Stimulated activated CD4-positive, alpha-beta T cell treated with anti-CD3 and anti-CD28 coated beads, TNF-alpha, amount 100 ng/mL, for 48 hours (primary cell): Measurements from ENCODE around the gene PVALEF.
"Not testable (repeated sequence)": the region's sequence is repeated elsewhere in the genome, so short reads cannot be mapped to it uniquely, and the experiment has no call there.

Experiments used
- DNase-seq, 3 donors: peaks; one replicate each; pipeline ENCODE4 v3.0.0-alpha.2; 2020; ENCODE audit warnings: low read depth in 3 of 3

Gene PVALEF

DNA sequence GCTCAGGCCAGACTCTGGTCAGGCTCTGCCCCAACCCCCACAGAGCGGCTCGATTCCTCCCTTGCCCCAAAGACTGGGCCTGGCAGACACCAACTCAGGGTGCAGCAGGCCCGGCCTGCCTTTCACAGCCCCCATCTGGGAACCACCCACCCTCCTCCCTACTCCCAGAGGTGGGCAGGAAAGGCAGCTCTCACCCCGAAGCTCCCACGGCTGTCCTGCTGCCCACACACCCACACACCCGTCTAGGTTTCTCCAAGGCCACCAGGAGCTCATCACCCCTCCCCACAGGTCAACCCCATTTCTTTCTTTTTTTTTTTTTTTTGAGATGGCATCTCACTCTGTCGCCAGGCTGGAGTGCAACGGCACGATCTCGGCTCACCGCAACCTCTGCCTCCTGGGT lies 53.7 kb downstream of the PVALEF start:
- no peak for DNase-seq

DNA sequence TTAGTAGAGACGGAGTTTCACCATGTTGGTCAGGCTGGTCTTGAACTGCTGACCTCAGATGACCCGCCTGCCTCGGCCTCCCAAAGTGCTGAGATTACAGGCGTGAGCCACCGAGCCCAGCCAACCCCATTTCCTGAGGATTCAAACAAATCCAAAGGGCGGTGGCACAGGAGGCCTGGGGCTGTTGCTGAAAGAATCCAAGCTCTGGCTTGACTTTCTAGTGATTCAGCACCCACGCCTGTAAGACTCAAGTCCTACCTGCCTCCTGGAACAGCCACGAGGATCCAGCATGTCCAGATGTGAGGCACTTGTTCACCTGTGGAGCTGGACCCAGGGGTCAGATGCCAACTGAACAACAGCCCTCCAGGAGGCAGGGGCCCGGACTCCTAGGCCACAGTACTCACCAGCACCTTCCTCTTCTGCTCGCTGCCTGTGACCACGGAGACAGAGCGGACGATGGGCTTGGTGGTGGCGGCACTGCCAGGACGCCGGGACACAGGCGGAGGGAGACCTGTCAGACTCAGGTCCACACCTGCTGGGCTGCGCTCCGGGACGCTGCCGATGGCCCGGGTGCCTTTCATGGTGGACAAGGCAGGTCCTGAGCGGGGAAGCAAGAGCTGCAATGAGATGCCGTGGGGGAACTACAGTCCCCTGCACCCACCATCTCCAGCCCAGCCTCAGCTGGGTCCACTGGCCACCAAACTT lies 54.3 kb downstream of the PVALEF start:
- DNase-seq, result no peak

DNA sequence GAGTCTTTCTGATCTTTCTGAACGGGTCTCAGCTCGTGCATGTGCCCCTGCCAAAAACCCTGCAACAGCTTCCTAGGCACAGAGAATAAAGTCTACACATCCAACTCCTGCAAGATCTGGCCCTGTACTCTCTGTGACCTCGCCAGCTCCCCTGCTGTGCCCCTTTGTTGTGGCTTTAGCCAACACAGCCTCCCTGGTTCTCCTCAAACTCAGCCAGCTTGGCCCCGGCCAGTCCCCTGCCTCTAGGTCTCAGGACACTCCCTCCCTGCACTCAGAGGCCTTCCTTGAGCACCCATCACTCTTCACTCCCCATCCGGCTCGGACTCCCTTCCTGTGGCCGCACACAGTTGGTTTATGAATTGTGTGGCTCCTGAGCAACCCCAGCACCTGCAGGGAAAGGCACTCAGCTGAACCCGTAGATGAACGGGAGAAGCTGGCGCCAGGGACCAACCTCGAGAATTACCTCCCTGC lies 56.1 kb downstream of the PVALEF start:
- DNase-seq, result no peak

DNA sequence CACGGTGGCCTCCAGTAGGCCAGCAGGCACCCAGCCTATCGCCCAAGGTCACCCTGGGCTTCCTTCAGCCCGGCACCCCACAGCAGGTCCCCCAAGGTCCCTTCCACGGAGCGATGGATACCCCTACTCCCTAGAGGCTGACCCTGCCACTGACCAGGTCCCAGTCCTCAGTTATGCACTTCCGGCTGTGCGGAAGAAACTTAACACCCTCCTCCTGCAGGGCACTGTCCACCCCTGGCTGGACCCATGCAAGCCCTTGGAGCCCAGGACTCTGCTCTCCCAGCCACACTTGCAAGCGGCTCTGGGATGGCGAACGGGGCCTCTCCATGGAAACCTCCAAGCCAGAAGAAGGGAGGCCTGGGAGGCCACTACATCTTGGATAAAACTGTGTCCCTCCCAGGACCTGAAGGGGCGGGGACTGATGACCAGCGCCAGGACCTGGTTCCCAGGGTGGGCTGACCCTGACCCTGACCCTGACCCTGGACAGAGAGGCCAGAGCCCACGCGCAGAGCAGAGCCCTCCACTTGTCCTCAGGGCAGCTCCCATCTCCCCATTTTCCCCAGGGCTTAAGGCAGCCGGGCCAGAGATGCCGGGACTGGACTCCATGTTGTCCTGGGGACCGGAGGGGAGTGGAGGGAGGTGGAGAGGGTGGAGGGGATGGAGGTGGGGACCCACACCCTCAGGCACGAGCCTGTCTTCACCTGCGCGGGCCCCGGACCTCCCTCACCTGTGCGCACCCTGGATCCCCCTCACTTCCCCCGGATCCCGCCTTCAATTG lies 56.7 kb downstream of the PVALEF start:
- no peak for DNase-seq

DNA sequence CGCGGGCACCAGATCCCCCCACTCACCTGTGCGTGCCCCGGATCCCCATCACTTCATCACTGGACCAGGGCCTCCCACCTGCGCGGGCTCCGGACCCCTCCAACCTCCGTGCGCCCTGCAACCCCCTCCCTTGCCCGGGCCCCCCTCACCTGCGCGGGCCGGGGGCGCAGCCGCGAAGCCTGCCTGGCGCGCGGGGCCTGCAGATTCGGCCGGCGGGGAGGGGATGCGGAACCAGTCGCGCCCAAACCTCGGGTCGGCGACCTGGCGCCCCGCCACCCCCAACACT lies 57.3 kb downstream of the PVALEF start:
- DNase-seq, result no peak

DNA sequence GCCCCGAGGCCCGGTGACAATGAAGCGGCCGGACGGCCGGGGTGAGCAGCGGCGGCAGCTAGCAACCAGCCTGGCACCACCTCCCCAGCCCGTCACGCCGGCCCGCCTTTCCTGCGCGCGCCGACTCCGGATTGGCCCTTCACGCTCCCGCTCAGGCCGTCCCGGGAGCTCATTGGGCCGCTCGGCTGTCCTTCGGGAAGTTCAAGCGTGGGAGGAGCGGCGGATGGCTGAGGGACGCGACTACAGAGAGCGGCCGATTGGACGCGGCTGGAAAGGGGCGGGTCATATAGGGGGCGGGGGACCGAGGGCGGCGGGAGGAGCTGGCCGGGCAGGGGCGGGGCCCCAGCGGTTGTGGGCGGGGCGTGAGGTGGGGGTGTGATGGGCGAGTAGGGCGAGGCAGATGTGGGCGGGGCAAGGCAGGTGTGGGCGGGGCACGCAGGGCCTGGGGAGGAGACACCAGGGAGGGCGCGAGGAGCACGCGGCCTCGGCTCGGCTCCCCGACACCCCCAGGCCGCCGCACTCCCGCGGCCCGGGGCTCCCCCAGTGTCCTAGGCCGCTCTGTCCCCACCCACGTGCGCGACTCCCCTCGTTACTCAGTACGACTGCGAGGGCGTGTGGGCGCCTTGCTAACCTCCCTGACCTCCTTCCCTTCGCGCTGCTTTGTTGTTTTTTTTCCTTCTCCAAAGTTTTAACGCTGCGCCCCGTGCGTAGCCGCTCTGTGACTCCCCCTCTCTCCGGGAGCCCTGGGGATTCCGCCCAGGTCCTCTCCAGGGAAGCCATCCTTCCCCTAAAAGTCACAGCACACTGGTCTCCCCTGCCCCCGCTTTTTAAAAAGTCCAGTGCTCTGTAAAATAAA lies 57.8 kb downstream of the PVALEF start, which contains the start of gene CEP131:
CEP131 (minus strand) TSS at position 60 of the 856 bp plus-strand sequence. CDS start 2,909 bp downstream, outside the sequence.
- peak; percentile 98 to 100 (median 100) for DNase-seq

DNA sequence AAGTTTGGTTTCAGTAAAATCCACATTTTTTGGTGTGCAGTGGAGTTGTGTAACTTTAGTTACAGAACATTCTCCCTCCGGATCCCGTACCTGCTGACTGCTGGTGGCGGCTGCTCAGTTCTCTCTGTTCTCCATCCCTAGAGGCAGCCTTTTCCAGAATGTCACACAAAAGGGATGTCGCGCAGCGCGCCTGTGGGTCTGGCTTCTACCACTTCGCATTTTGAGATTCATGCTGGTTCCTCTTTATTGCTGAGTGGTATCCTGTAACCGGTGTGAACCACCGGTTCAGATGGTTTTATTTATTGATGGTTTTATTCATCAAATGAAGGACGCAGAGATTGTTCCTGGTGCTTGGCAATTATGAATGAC lies 58.4 kb downstream of the PVALEF start:
- no peak for DNase-seq

DNA sequence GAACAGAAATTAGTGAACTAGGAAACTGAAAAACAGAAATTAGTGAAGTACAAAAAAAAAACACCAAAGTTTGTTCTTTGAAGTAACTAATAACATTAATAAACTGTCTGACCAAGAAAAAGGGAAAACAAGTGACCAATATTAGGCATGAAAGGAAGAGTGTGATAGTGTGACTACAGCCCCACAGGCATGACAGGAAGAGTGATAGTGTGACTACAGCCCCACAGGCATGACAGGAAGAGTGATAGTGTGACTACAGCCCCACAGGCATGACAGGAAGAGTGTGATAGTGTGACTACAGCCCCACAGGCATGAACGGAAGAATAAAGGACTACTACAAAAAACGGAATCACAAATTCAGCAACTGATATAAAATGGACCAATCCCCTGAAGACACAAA lies 62.3 kb downstream of the PVALEF start:
- DNase-seq, result not testable (repeated sequence)

DNA sequence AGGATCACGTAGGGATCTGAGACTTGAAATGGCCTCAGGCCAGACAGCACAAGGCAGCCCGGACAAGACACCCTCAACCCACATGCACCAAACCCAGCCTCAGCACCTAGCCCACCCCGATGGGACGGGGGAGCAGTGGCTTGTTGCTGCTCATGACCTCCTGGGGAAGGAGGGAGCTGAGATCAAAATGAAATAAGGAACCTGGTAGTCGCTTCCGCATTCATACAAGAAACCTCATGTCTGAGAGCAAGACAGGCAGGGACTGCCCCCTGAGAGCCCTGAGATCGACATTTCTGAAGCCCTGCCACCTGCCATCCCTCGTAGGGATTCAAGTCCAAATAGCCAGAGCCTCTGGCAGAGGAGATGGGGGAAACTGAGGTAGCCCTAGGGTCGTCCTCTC lies 63.1 kb downstream of the PVALEF start:
- no peak for DNase-seq

DNA sequence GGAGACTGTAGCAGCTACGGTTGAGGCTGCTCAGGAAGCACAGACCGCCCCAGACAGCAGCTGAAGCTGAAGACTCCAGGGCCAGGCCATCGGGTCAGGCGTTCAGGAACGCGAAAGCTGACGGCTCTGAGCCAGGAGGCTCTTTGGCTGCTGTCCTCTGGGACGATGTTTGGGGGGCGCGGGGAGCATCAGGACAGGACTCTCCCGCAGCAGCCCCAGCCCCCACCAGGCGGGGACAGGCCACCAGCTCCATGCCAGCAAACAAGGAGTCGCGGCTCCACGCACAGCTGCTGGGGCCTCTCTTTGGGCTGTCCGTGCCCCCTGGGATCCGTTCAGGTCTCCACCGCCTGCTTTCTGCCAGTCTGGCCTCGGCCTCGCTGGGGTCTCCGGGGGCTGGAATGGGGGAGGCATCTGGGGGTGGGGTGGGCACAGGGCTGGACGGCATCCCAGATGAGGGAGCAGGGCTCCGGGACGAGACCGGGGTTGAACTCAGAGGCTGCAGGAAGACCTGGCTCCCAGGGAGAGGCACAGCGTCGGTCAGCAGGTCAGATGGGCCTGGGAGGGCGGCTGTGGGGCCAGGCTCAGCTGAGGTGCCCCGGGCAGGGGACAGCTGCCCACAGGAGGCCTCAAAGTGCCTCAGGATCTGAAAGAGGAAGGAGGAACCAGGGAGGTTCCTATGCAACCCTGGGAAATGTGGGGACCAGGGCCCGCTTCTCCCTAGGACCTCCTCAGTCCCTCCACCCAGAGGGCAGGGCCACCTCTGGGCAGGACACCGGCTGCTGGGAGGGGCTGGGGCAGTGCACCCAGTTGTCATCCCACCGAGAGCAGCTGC lies 63.7 kb downstream of the PVALEF start:
- no peak for DNase-seq

DNA sequence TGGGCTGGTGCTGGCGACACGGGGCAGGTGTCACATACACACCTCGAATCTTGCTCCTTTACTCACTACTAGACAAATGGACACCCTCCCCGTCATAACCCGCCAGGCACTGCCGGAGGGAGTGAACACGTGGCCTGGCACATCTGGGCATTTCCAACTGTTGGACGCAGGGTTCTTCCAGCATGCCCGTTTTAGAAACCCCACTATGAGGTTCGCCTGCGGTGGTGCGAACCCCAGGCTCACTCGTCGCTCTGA lies 64.3 kb downstream of the PVALEF start:
- no peak for DNase-seq

DNA sequence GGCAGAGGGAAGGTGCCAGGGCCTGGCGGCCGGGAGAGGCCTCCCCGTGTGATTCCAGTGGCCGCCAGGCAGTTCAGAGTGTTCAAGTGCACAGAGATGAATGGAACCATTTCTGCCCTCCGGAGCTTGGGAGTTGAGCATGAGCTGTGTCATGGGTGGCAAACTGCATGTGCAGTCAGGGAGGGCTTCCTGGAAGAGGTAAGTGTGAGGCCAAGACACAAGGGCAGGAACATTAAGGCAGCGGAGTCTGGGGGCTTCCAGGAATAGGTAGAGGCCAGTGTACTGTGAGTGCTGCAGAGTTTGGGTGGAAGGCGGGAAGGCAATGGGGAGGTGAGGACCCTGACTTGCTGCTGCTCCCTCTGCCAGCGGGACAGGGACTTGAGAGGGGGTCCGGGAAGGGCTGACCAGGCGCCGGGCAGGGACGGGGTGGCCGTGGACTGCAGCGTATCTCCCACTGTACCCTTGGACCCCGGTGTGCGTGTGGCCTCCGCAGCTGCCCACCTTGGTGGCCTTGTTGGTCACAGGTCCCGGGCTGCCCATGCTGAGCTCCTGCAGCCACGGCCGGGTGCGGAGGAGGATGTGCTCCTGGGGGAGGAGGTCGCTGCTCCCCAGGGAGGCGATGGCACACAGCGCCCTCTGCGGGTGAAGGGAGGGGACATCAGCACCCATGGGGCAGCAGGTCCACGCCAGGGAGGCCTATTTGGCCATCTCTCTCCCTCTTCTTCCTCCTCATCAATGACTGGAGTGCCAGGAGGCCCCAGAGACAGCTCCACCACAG lies 64.9 kb downstream of the PVALEF start:
- DNase-seq, result no peak

DNA sequence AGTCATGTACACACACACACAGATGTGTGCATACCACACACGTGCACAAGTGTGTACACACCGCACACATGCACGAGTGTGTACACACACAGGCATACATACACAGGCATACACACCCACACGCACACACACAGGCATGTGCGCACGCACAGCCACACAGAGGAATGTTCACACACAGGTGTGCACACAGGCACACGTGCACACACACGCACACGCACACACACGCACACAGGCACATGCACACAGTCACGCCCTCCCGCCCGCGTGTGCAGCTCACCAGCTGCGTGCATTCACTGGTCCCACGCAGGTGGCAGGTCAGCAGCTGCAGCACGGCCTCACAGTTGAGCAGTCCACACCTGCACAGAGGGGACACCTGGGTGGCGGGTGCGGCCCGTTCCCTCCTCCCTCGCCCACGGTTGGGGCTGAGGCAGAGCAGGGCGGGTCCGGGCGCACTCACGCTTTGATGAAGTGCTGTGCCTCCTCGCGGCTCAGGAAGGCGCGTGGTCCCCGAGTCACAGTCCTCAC lies 65.9 kb downstream of the PVALEF start:
- DNase-seq, result no peak

DNA sequence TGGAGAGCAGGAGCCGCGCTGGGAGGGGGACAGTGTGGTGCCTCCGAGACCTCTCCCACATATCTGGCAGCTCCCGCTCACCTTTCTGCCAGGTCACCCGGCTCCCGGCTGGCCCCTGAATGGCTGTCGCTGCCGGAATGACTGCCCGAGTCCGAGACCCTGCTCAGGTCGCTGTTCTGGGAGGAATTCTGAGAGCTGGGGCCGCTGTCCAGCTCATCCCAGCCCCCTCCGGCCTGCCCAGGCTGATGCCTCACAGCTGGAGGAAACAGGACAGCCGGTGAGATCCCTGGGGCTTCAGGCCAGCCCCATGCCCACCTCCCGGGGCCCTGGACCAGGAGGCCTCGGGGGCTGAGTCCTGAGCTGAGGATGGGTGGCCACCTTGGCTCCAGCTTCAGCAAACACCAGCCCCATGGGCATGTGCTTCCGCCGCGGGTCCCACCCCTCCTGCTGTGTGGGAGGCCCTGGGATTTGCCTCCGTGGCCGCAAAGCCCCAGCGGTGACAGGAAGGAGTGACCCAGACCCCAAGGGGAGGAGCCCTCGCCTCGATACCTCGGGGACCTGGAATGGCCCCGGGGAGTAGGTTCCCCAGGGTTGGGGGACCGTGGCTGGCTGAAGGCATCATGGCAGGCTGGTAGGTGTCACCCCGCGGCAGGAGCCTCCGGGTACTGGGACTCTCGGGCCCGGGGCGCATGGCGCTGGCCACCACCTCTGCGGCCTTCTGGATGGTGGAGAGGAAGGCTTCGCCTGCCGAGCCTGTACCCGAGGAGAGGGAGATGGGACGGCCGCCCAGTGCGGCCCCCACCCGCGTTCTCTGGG lies 66.7 kb downstream of the PVALEF start:
- no peak for DNase-seq
